IMR-90 (cell line): Measurements from ENCODE around the gene ROCK1. TPM values are rescaled to one million over a fixed set of nuclear protein-coding genes. Genes with fewer than 3 reads are reported as not detected.
A peak's percentile ranks its signal among the peaks of the same experiment; 100 is the strongest.

Experiments
- ATAC-seq: fragments of 200-7000 bp; cut with Tn5 transposase; 2 replicates; pipeline ENCODE4 v1.9.1; 2020; ENCODE audit warnings: low read depth, mild to moderate bottlenecking, moderate library complexity
- BruUV-seq: library from RNA; stranded (reverse); fragments of 400-500 nt; replicated peaks from 2 replicates; lab custom pipeline; 2021; lab: Mats Ljungman, UMichigan
- CTCF ChIA-PET: fragments of 300-600 bp; formaldehyde crosslinking; extraction: SDS; loops from one replicate; lab custom pipeline; 2021; ENCODE audit warnings: antibody characterized with exemption; lab: Yijun Ruan, JAX
- POLR2A ChIA-PET: fragments of 300-600 bp; sonication (Branson Sonifier 250); formaldehyde crosslinking; loops from one replicate; lab custom pipeline; 2022; ENCODE audit warnings: antibody characterized with exemption; ENCODE audit not compliant: unreplicated experiment; lab: Charles Lee
- DNase-seq: peaks from one replicate; pipeline ENCODE4 v3.0.0; 2013
- H2AFZ ChIP-seq: replicated peaks from 2 replicates; pipeline ENCODE3; 2013; ENCODE audit warnings: low read length, mild to moderate bottlenecking; ENCODE audit not compliant: poor library complexity
- H2AK5ac ChIP-seq: 2 replicates; pipeline ENCODE4 v1.6.1; 2013; ENCODE audit warnings: low read depth, low read length, inconsistent platforms
- H2AK9ac ChIP-seq: replicated peaks from 2 replicates; pipeline ENCODE3; 2013; ENCODE audit warnings: mild to moderate bottlenecking, low read depth, low read length, moderate library complexity; ENCODE audit not compliant: poor library complexity
- H2BK120ac ChIP-seq: 2 replicates; pipeline ENCODE4 v1.6.1; 2013; ENCODE audit warnings: low read depth, low read length, inconsistent platforms
- H2BK15ac ChIP-seq: 3 replicates; pipeline ENCODE4 v1.6.1; 2013; ENCODE audit warnings: low read depth, low read length, inconsistent platforms
- H2BK20ac ChIP-seq: 2 replicates; pipeline ENCODE4 v1.6.1; 2013; ENCODE audit warnings: low read depth, mild to moderate bottlenecking, inconsistent platforms, low read length, moderate library complexity
- H2BK5ac ChIP-seq: 2 replicates; pipeline ENCODE4 v1.6.1; 2013; ENCODE audit warnings: mild to moderate bottlenecking, low read depth, low read length, inconsistent platforms; ENCODE audit not compliant: poor library complexity, severe bottlenecking
- H3K14ac ChIP-seq: replicated peaks from 2 replicates; pipeline ENCODE4 v1.6.1; 2013; ENCODE audit warnings: low read depth, low read length, inconsistent platforms
- H3K18ac ChIP-seq: 2 replicates; pipeline ENCODE4 v1.6.1; 2013; ENCODE audit warnings: low read depth, low read length, control low read depth
- H3K23ac ChIP-seq: 2 replicates; pipeline ENCODE4 v1.6.1; 2013; ENCODE audit warnings: low read depth, low read length, inconsistent platforms
- H3K27ac ChIP-seq: 2 replicates; pipeline ENCODE4 v1.5.1; 2013; ENCODE audit warnings: mild to moderate bottlenecking, control low read depth, low read length; ENCODE audit not compliant: insufficient read depth
- H3K27me3 ChIP-seq: 2 replicates; pipeline ENCODE4 v1.6.1; 2013; ENCODE audit warnings: low read length; ENCODE audit not compliant: control insufficient read depth, insufficient read depth
- H3K36me3 ChIP-seq: 2 replicates; pipeline ENCODE4 v1.6.1; 2013; ENCODE audit warnings: low read length, mixed read lengths; ENCODE audit not compliant: control insufficient read depth, insufficient read depth
- H3K4ac ChIP-seq: 2 replicates; pipeline ENCODE4 v1.6.1; 2013; ENCODE audit warnings: low read depth, low read length, inconsistent platforms
- H3K4me1 ChIP-seq: 2 replicates; pipeline ENCODE4 v1.6.1; 2013; ENCODE audit warnings: low read length, mixed read lengths; ENCODE audit not compliant: control insufficient read depth, insufficient read depth
- H3K4me2 ChIP-seq: 2 replicates; pipeline ENCODE4 v1.6.1; 2013; ENCODE audit warnings: low read depth, mild to moderate bottlenecking, control low read depth, low read length, moderate library complexity
- H3K4me3 ChIP-seq: 2 replicates; pipeline ENCODE4 v1.5.1; 2013; ENCODE audit warnings: low read depth, mild to moderate bottlenecking, control low read depth, low read length, moderate library complexity; ENCODE audit not compliant: insufficient read depth
- H3K56ac ChIP-seq: 2 replicates; pipeline ENCODE4 v1.6.1; 2013; ENCODE audit warnings: low read length, inconsistent platforms; ENCODE audit not compliant: insufficient read depth; ENCODE audit errors: extremely low read depth
- H3K79me1 ChIP-seq, 2 experiments: 2 replicates each; pipeline ENCODE4 v1.6.1; 2013; ENCODE audit warnings: low read length in 2 of 2, inconsistent platforms in 1 of 2, low read depth in 1 of 2
- H3K9ac ChIP-seq: 2 replicates; pipeline ENCODE4 v1.6.1; 2013; ENCODE audit warnings: low read depth, low read length, control low read depth
- H3K9me1 ChIP-seq: 2 replicates; pipeline ENCODE4 v1.6.1; 2013; ENCODE audit warnings: low read length, inconsistent platforms; ENCODE audit not compliant: insufficient read depth
- H3K9me3 ChIP-seq: 2 replicates; pipeline ENCODE4 v1.6.1; 2013; ENCODE audit warnings: low read length; ENCODE audit not compliant: control insufficient read depth, insufficient read depth
- H4K20me1 ChIP-seq: 2 replicates; pipeline ENCODE4 v1.6.1; 2013; ENCODE audit warnings: low read length, inconsistent platforms; ENCODE audit not compliant: insufficient read depth
- H4K5ac ChIP-seq: 2 replicates; pipeline ENCODE4 v1.6.1; 2013; ENCODE audit warnings: mild to moderate bottlenecking, low read depth, low read length, control low read depth
- H4K8ac ChIP-seq, 2 experiments: 2 replicates each; pipeline ENCODE4 v1.6.1; 2013; ENCODE audit warnings: low read depth in 2 of 2, low read length in 2 of 2, control low read depth in 1 of 2, inconsistent platforms in 1 of 2
- H4K91ac ChIP-seq: 2 replicates; pipeline ENCODE4 v1.6.1; 2013; ENCODE audit warnings: low read depth, low read length, inconsistent platforms; ENCODE audit not compliant: insufficient read depth
- CEBPB ChIP-seq: IDR thresholded peaks from 2 replicates; pipeline ENCODE4 v1.6.1; 2012; ENCODE audit warnings: low read depth, low read length, improper control_type of control experiment
- SMC3 ChIP-seq: fragments of 150-350 bp; IDR thresholded peaks from 2 replicates; pipeline ENCODE4 v1.6.1; 2016; ENCODE audit warnings: low read depth, mild to moderate bottlenecking, antibody characterized with exemption, low read length, moderate library complexity
- dilution Hi-C: fragments of 300-500 bp; cut with HindIII; formaldehyde crosslinking; loops from one replicate; pipeline ENCODE4 v1.14.3; 2018; ENCODE audit warnings: low sequenced_read_pairs; ENCODE audit not compliant: unreplicated experiment
- in situ Hi-C: fragments of 300-500 bp; cut with MboI; formaldehyde crosslinking; loops from 3 replicates; pipeline ENCODE4 v1.14.3; 2019; ENCODE audit warnings: low sequenced_read_pairs, inconsistent platforms, mixed read lengths
- intact Hi-C: fragments of 100-400 bp; cut with micrococcal nuclease; formaldehyde crosslinking; loops from 2 replicates; pipeline ENCODE4 v1.10.0; 2022
- polyA plus RNA-seq, 3 experiments: library from polyadenylated mRNA; depleted of rRNA; stranded (reverse); fragments of >200 nt; gene quantifications; 2 replicates each; pipeline ENCODE4 v1.2.3, GENCODE V29; 2012; ENCODE audit warnings: low replicate concordance in 1 of 3
- total RNA-seq: library from RNA; depleted of rRNA; stranded (reverse); fragments of >200 nt; gene quantifications from 2 replicates; pipeline ENCODE4 v1.2.3, GENCODE V29; 2012

ROCK1 gene
- total and polyA plus RNA-seq, 2 of the 4 experiments (the other 2 are of a cell fraction) = 9.9 to 17.0 TPM

- Histone ChIP-seq H2AFZ (no peak overlapping the region), H3K79me1 (peaks cover 0 to 2% of the 10 kb centered on the region in 2 experiments; a peak in 1 of 4 replicates), H4K5ac (no peak overlapping the region), H3K27ac (no peak overlapping the region), H3K4ac (no peak overlapping the region), H2AK9ac (no peak overlapping the region), H3K9ac (no peak overlapping the region), H3K4me2 (no peak overlapping the region), H4K8ac (no peak overlapping the region), H4K91ac (no peak overlapping the region), H3K9me3 (no peaks in the 10 kb centered on the region), H3K27me3 (no peaks in the 10 kb centered on the region), H3K4me3 (no peak overlapping the region), H2AK5ac (no peak overlapping the region), H3K56ac (no peak overlapping the region), H2BK15ac (no peak overlapping the region), H3K4me1 (peaks cover 8% of the 10 kb centered on the region), H3K14ac (no peak overlapping the region), H3K36me3 (no peaks in the 10 kb centered on the region), H2BK5ac (no peak overlapping the region), H2BK20ac (no peak overlapping the region), H2BK120ac (no peak overlapping the region), H4K20me1 (no peaks in the 10 kb centered on the region), H3K23ac (no peak overlapping the region), H3K18ac (no peak overlapping the region), H3K9me1 (peaks cover 4% of the 10 kb centered on the region; the same call in 1 of the 2 replicates)
- no peak for ATAC-seq
- dilution Hi-C loops (no loop called here), in situ Hi-C loops (no loop called here), intact Hi-C loops (no loop called here)
- no peak for DNase-seq
- ChIA-PET CTCF (no interaction called here), POLR2A (no interaction called here)
- no peak for TF ChIP-seq SMC3
- TF ChIP-seq CEBPB = peak; percentile 38; the same call in 1 of the 2 replicates
- no TSS peak for BruUV-seq
Observed at GRCh38 chr18:21118806-21119205, 7.2 kb upstream of the ROCK1 start.
